ENCODE data around the gene RHOBTB3.

RHOBTB3 gene

DNA sequence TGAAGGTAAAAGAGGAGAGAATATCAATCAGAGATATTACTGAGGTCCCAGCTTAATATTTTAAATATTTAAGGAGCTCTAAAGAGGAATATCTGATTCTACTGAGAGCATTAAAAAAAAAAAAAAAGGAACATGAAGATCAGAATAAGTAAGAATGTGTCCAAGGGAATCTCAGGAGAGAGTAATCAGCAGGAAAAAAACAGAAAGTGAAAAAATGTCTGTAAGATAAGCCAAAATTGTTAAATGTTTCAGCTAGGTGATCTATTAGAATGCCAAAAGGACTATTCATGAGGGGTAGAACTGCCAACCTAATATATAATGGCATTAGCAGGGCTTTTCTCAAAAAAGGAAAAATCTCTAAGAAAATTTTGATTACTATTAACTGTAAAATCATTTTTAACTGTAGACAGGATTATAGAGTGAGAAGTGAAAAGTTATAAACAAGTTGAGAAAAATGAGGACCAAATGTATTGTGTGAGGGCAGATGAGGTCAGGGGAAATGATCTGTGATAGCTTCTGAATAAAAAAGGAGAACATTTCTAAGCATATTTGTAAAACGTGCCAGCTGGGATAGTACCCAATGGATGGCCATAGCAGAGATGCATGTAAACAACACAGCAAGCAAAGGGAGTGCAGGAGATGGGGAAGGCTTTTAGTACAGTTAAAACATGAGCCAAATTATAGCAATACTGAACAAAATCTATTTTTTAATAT, 9.4 kb upstream of the RHOBTB3 start:
- ATAC-seq (no peak), DNase-seq (no peak)
- Mint-ChIP-seq H3K4me3 (no peak overlapping the region), H3K27me3 (no peaks in the 10 kb centered on the region), H3K4me1 (peaks cover 6% of the 10 kb centered on the region), H3K27ac (no peak overlapping the region), H3K36me3 (ENCODE audit: low read depth) (no peaks in the 10 kb centered on the region), H3K9me3 (no peaks in the 10 kb centered on the region)

GRCh38 chr5:95723632-95724369, 7.3 kb upstream of the RHOBTB3 start:
- ATAC-seq (no peak), DNase-seq (no peak)
- peaks cover 9% of the 10 kb centered on the region for H3K4me1 Mint-ChIP-seq
- H3K27ac Mint-ChIP-seq = no peak overlapping the region
- H3K4me3 Mint-ChIP-seq = no peak overlapping the region
- no peaks in the 10 kb centered on the region for H3K36me3 Mint-ChIP-seq (ENCODE audit: low read depth)
- no peaks in the 10 kb centered on the region for H3K9me3 Mint-ChIP-seq
- no peaks in the 10 kb centered on the region for H3K27me3 Mint-ChIP-seq

DNA sequence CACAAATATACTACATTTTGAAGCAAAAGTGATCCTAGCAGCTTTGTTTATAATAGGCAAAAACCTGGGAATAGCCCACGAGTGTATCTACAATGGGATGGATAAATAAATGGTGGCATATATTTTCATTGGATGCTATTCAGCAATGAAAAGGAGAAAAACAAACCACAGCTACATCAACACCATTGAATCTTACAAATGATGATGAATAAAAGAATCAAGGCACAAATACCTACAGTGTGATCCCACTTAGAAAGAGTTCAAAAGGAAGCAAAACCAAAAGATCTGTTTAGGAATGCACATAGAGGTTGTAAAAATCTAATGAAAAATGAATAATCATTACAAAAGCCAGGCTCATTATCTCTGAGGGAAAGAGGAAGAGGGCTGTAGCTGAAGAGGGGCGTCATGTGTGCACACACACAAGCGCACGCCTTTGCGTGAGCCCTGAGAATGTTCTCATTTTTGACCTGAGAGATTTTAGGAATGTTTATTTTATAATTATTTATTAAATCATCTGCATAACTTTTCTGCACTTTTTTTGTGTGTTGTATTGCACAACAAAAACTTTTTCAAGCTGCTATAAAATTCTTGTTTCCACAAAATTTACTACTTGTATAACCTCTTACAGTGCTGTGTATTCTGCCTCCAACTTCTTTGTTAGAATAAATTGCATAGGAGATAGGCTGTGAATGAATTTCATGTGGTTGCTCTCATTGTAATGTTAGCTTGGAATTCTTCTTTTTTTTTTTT, 5.9 kb upstream of the RHOBTB3 start:
- Mint-ChIP-seq H3K4me3 (no peak overlapping the region), H3K27ac (no peak overlapping the region), H3K27me3 (peaks cover 3% of the 10 kb centered on the region), H3K36me3 (ENCODE audit: low read depth) (no peaks in the 10 kb centered on the region), H3K9me3 (no peaks in the 10 kb centered on the region), H3K4me1 (peaks cover 18% of the 10 kb centered on the region)
- no peak for ATAC-seq
- no peak for DNase-seq

DNA sequence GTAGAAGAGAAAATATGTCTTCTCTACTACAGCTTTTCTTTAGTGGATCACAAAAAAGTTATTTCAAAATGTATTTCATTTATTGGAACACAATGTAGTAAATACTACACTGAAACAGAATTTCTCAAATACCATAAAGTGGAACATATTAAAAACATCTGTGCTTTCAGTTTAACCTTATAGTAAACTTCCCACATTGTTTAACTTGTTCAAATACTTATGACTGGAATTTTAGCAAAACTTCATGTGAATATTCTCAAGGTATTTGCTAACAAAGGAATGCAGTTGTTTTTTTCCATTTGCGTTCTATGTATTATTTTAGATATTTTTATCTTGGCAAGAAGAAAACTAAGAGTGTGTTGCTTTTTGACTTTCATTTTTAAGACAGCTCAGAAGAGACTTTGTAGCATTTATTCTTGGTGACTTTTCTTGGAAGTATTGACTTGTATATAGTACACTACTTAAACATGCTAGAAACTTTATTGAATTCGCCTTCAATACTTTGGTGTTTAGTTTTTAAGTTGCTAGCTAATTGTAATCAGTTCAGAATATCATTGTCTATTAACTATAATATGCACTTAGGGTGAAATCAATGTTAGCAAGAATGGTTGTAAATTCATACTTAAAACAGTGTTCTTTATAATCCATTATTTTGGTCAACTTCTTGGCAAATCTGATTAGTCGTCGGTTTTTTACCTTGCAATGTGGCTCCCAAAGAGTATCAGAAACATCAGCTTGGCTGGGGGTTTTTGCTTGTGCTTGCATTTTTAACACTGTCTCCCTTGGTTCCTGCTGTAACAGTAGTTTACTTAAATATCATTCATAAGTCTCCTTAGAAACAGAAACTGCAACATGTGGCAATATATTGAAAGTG, 5.0 kb upstream of the RHOBTB3 start:
- Mint-ChIP-seq H3K9me3 (no peaks in the 10 kb centered on the region), H3K4me1 (peaks cover 24% of the 10 kb centered on the region), H3K36me3 (ENCODE audit: low read depth) (no peaks in the 10 kb centered on the region), H3K4me3 (no peak overlapping the region), H3K27me3 (peaks cover 7% of the 10 kb centered on the region), H3K27ac (no peak overlapping the region)
- ATAC-seq = no peak
- DNase-seq = no peak

DNA sequence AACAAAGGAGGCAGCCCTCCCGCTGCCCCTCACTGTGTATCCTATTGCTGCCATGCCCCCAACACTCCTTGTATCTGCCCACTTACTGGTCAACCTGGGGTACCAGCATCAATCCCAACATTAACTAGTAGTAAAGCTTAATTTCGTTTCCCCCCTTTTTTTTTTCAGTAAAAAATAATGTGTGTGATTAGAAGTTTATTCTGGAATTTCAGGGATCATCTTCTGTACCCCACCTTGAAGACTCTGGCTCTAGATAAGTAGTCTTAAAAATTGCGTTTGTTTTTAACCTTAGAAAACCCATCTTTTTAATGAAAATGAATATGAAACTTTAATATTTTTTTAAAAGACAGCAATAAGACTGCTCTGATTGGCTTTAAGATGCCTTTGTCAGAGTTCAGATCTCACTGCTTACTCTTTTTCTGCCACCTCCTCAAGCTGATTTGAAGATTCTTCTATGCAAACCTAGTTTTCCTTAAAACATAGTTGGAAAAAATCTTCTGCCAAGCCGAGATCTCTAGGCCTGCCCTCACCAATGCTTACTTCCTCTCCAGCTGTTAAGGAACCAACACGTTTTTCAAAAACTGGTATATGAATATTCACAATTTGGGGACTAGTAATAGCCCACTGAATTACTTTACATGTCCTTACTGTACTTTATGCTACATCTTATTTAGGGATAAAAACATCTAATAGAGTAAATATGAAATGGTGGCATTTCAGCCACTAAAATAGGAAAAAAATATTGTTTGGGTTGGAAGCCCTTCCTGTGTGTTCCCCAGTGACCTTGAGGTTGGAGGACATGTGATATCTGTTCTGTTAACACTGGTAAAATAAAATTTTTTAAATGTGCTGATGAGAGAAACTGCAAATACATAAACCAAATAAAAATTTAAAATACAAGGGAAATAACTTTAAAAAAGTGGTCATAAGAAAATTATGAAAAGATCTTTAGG, 4.0 kb upstream of the RHOBTB3 start:
- Mint-ChIP-seq H3K27me3 (peaks cover 13% of the 10 kb centered on the region), H3K4me1 (peaks cover 24% of the 10 kb centered on the region), H3K36me3 (ENCODE audit: low read depth) (no peaks in the 10 kb centered on the region), H3K9me3 (no peaks in the 10 kb centered on the region), H3K27ac (no peak overlapping the region), H3K4me3 (no peak overlapping the region)
- ATAC-seq (no peak), DNase-seq (no peak)

GRCh38 chr5:95727764-95728191, 3.4 kb upstream of the RHOBTB3 start:
- Mint-ChIP-seq H3K27ac (no peak overlapping the region), H3K9me3 (no peaks in the 10 kb centered on the region), H3K4me3 (no peak overlapping the region), H3K4me1 (peaks cover 24% of the 10 kb centered on the region), H3K36me3 (ENCODE audit: low read depth) (no peaks in the 10 kb centered on the region), H3K27me3 (peaks cover 19% of the 10 kb centered on the region)
- DNase-seq (no peak), ATAC-seq (no peak)

DNA sequence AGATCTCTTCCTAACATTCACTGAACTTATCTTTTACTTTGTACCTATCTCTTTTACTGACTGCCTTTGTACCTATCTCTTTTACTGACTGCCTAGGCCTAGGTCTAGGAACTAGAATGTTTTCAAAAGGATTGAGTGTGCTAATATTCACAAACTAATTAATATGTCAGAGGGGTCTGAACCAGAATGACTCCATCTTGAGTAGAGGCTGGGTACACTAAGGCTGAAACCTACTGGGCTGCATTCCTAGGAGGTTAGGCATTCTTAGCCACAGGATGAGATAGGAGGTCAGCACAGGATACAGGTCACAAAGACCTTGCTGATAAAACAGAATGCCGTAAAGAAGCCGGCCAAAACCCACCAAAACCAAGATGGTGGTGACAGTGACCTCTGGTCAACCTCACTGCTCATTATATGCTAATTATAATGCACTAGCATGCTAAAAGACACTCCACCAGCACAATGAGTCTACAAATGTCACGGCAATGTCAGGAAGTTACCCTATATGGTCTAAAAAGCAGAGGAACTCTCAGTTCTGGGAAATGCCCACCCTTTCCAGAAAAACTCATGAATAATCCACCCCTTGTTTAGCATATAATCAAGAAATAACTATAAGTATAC, 2.5 kb upstream of the RHOBTB3 start:
- Mint-ChIP-seq H3K4me1 (peaks cover 23% of the 10 kb centered on the region), H3K9me3 (no peaks in the 10 kb centered on the region), H3K27me3 (peaks cover 27% of the 10 kb centered on the region), H3K36me3 (ENCODE audit: low read depth) (no peaks in the 10 kb centered on the region), H3K4me3 (no peak overlapping the region), H3K27ac (no peak overlapping the region)
- DNase-seq (no peak), ATAC-seq (peak; percentile 26)

GRCh38 chr5:95729115-95730010, 1.8 kb upstream of the RHOBTB3 start:
- H3K4me1 Mint-ChIP-seq = peaks cover 22% of the 10 kb centered on the region
- H3K9me3 Mint-ChIP-seq = no peaks in the 10 kb centered on the region
- H3K4me3 Mint-ChIP-seq = no peak overlapping the region

DNA sequence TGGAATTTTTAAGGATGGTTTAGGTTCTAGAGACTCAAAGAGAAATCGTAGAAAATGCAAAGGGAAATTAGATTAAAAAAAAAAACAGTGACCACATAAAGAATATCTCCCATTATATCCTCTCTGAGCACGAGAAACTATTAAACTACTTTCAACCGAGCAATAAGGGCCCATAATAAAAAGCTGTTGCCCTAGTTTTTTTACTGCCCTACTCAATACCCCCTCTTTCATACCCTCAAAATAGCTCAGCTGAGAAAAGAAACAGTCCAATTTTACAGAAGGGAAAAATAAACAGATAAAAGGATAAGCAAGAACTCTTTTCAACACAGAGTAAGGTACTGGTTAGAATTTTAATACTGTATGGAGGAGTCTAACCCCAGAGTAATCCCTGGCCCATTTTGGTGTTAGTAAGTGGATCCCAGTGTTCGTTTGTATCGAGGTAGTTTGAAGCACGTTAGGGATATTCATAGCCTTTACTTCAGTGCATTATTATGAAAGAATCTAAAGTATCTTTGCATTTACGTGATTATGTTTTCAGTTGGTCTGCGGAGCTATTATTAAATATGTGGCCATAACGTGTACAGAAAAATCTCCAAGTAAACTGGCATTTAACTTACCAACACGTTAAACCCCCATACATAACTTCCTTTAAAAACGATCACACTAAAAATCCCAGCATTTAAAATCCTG, 980 bp upstream of the RHOBTB3 start:
- Mint-ChIP-seq H3K4me3 (peak overlapping the region; percentile 70), H3K9me3 (no peaks in the 10 kb centered on the region), H3K36me3 (ENCODE audit: low read depth) (no peaks in the 10 kb centered on the region), H3K27ac (no peak overlapping the region), H3K27me3 (peaks cover 39% of the 10 kb centered on the region), H3K4me1 (peaks cover 22% of the 10 kb centered on the region)
- ATAC-seq = no peak
- DNase-seq = no peak

More at GRCh38 chr5:95729115-95730010, 1.8 kb upstream of the RHOBTB3 start:
- ATAC-seq (no peak), DNase-seq (no peak)
- Mint-ChIP-seq H3K36me3 (ENCODE audit: low read depth) (no peaks in the 10 kb centered on the region), H3K27me3 (peaks cover 31% of the 10 kb centered on the region), H3K27ac (no peak overlapping the region)

DNA sequence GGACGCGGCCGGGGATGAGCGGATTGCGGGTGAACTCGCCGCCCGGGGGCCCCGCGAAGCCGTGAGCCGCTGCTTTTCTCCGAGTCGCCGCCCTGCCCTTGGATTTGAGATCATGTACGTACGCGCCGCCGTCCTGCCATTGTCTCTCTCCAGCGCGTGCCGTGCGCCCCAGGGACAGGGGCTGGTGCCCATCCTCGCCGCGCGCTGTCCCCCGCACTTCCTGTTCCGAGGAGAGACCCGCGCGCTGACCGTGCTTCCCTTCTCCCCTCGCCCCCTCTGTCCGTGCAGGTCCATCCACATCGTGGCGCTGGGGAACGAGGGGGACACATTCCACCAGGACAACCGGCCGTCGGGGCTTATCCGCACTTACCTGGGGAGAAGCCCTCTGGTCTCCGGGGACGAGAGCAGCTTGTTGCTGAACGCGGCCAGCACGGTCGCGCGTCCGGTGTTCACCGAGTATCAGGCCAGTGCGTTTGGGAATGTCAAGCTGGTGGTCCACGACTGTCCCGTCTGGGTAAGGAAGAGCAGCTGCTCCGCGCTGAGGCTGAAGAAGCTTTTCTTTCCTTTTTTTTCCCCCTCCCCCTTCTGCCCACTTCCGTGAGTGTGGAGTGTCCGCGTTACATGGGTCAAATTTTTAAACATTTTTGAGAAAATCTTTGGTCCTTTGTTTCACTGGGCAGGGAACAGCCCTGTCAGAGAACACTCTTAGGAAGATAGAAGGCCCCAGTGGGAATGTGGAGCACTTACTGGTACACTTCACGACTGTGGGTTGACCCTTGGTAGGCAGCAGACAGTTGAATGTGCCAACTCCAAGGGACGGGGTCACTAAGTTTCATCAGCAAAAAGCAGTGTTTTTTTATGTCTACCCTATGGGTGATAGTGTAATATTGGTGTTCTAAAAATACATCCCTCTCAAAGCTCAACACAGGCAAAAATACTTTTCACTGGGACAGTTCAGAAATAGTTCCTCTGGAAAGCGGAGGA, 727 bp downstream of the RHOBTB3 start:
- peaks cover 19% of the 10 kb centered on the region for H3K4me1 Mint-ChIP-seq
- peak; percentile 50 for ATAC-seq
- H3K27me3 Mint-ChIP-seq = peaks cover 41% of the 10 kb centered on the region

GRCh38 chr5:95733107-95733665, 2.0 kb downstream of the RHOBTB3 start:
- H3K9me3 Mint-ChIP-seq = no peaks in the 10 kb centered on the region
- no peak overlapping the region for H3K27ac Mint-ChIP-seq
- H3K4me1 Mint-ChIP-seq = peaks cover 19% of the 10 kb centered on the region
- H3K36me3 Mint-ChIP-seq (ENCODE audit: low read depth) = no peaks in the 10 kb centered on the region
- peaks cover 41% of the 10 kb centered on the region for H3K27me3 Mint-ChIP-seq
- DNase-seq (no peak), ATAC-seq (no peak)
- no peak overlapping the region for H3K4me3 Mint-ChIP-seq

More for the DNA sequence above, 727 bp downstream of the RHOBTB3 start:
- Mint-ChIP-seq H3K4me3 (peak overlapping the region; percentile 76), H3K27ac (peak overlapping the region; percentile 59), H3K36me3 (ENCODE audit: low read depth) (no peaks in the 10 kb centered on the region), H3K9me3 (no peaks in the 10 kb centered on the region)
- peak; percentile 30 for DNase-seq

Data from activated naive CD8-positive, alpha-beta T cell treated with anti-CD3 and anti-CD28 coated beads, Interleukin-2, amount 50 U/mL, for 24 hours (primary cell).